GM23338 (cell line): ENCODE measurements around the gene GLYATL1B. TPM values are rescaled to one million over a fixed set of nuclear protein-coding genes. Genes with fewer than 3 reads are reported as not detected.

Experiments used
- ATAC-seq: fragments of 200-7000 bp; cut with Tn5 transposase; 3 replicates; pipeline ENCODE4 v1.9.1; 2020
- DNase-seq: peaks from one replicate; pipeline ENCODE4 v3.0.0-alpha.2; 2015; ENCODE audit warnings: low spot score
- H2AFZ ChIP-seq: fragments of 200-600 bp; sonication (generic); 2 replicates; pipeline ENCODE4 v1.8.0; 2016; ENCODE audit warnings: antibody characterized with exemption, mild to moderate bottlenecking, moderate library complexity
- H3F3A ChIP-seq: fragments of 200-600 bp; sonication (generic); replicated peaks from 2 replicates; pipeline ENCODE4 v1.8.0; 2017; ENCODE audit warnings: antibody characterized with exemption, mixed run types, low read depth
- H3K27ac ChIP-seq: fragments of 200-600 bp; sonication (generic); 2 replicates; pipeline ENCODE4 v1.6.1; 2016; ENCODE audit warnings: low read depth
- H3K27me3 ChIP-seq: fragments of 200-600 bp; sonication (generic); 2 replicates; pipeline ENCODE4 v1.8.0; 2016; ENCODE audit warnings: mild to moderate bottlenecking, mixed run types, moderate library complexity; ENCODE audit not compliant: insufficient read depth
- H3K36me3 ChIP-seq: fragments of 200-600 bp; sonication (generic); 2 replicates; pipeline ENCODE4 v1.8.0; 2016; ENCODE audit warnings: mild to moderate bottlenecking; ENCODE audit not compliant: insufficient read depth
- H3K4me1 ChIP-seq: fragments of 200-600 bp; sonication (generic); 2 replicates; pipeline ENCODE4 v1.8.0; 2016; ENCODE audit warnings: mild to moderate bottlenecking, moderate library complexity; ENCODE audit not compliant: insufficient read depth
- H3K4me2 ChIP-seq: fragments of 200-600 bp; sonication (generic); 2 replicates; pipeline ENCODE4 v1.7.1; 2017; ENCODE audit warnings: mixed run types
- H3K4me3 ChIP-seq: fragments of 200-600 bp; sonication (generic); 2 replicates; pipeline ENCODE4 v1.6.1; 2016; ENCODE audit warnings: mixed run types
- H3K79me2 ChIP-seq: fragments of 200-600 bp; sonication (generic); replicated peaks from 2 replicates; pipeline ENCODE4 v1.8.0; 2017; ENCODE audit warnings: mild to moderate bottlenecking; ENCODE audit not compliant: insufficient read depth
- H3K9me2 ChIP-seq: fragments of 200-600 bp; sonication (generic); 2 replicates; pipeline ENCODE4 v1.8.0; 2017; ENCODE audit not compliant: insufficient read depth
- H4K20me1 ChIP-seq: fragments of 200-600 bp; sonication (generic); replicated peaks from 2 replicates; pipeline ENCODE4 v1.8.0; 2017; ENCODE audit warnings: mild to moderate bottlenecking; ENCODE audit not compliant: insufficient read depth
- H3K27ac Mint-ChIP-seq: 2 replicates; pipeline ENCODE4 v1.8.0; 2020; ENCODE audit warnings: inconsistent platforms, mild to moderate bottlenecking, moderate library complexity, mixed read lengths
- H3K27me3 Mint-ChIP-seq: 3 replicates; pipeline ENCODE4 v1.8.0; 2022; ENCODE audit warnings: low read depth, mild to moderate bottlenecking, moderate library complexity, mixed read lengths, inconsistent platforms; ENCODE audit not compliant: insufficient read depth, poor library complexity
- H3K36me3 Mint-ChIP-seq: 3 replicates; pipeline ENCODE4 v1.8.0; 2021; ENCODE audit warnings: low read depth, mild to moderate bottlenecking, inconsistent platforms, moderate library complexity, mixed read lengths
- H3K4me1 Mint-ChIP-seq: 3 replicates; pipeline ENCODE4 v1.8.0; 2020; ENCODE audit warnings: mild to moderate bottlenecking, inconsistent platforms, mixed read lengths
- H3K4me3 Mint-ChIP-seq: 3 replicates; pipeline ENCODE4 v1.8.0; 2021; ENCODE audit warnings: moderate library complexity, mild to moderate bottlenecking, inconsistent platforms, mixed read lengths
- H3K9me3 Mint-ChIP-seq: 3 replicates; pipeline ENCODE4 v1.8.0; 2020; ENCODE audit warnings: moderate library complexity, mild to moderate bottlenecking, inconsistent platforms, mixed read lengths
- CREB1 ChIP-seq: fragments of 250-450 bp; sonication (Bioruptor Pico); IDR thresholded peaks from 2 replicates; pipeline ENCODE4 v1.5.0; 2020; ENCODE audit warnings: low read depth, mild to moderate bottlenecking, moderate library complexity
- CTCF ChIP-seq, 2 experiments: fragments of 200-600 bp in 1 of 2; sonication (generic) in 1 of 2; conservative IDR thresholded peaks; 2 replicates each; pipeline versions ENCODE4 v1.5.1 to v1.6.1; 2016 to 2017; ENCODE audit warnings: antibody characterized with exemption in 2 of 2, low read depth in 2 of 2, mild to moderate bottlenecking in 2 of 2, moderate library complexity in 1 of 2
- ETS1 ChIP-seq: IDR thresholded peaks from 2 replicates; pipeline ENCODE4 v1.6.1; 2016; ENCODE audit warnings: antibody characterized with exemption
- EZH2 ChIP-seq: fragments of 200-600 bp; sonication (generic); IDR thresholded peaks from one replicate; pipeline ENCODE4 v1.8.0; 2017; ENCODE audit warnings: antibody characterized with exemption, mild to moderate bottlenecking, low read depth; ENCODE audit not compliant: unreplicated experiment
- NANOG ChIP-seq: IDR thresholded peaks from 2 replicates; pipeline ENCODE4 v1.6.1; 2016; ENCODE audit warnings: antibody characterized with exemption, borderline replicate concordance
- POLR2AphosphoS5 ChIP-seq: IDR thresholded peaks from 2 replicates; pipeline ENCODE4 v1.6.1; 2016; ENCODE audit warnings: antibody characterized with exemption, low read depth
- REST ChIP-seq: IDR thresholded peaks from one replicate; pipeline ENCODE4 v1.6.1; 2018; ENCODE audit warnings: antibody characterized with exemption; ENCODE audit not compliant: unreplicated experiment
- STAT1 ChIP-seq: IDR thresholded peaks from one replicate; pipeline ENCODE4 v1.6.1; 2016; ENCODE audit warnings: antibody characterized with exemption; ENCODE audit not compliant: unreplicated experiment
- ZNF114 ChIP-seq: fragments of 250-450 bp; sonication (Bioruptor Pico); IDR thresholded peaks from 2 replicates; pipeline ENCODE4 v1.5.0; 2020; ENCODE audit warnings: mild to moderate bottlenecking, moderate library complexity
- ZNF331 ChIP-seq: fragments of 250-450 bp; sonication (Bioruptor Pico); IDR thresholded peaks from 2 replicates; pipeline ENCODE4 v1.5.0; 2020; ENCODE audit warnings: low read depth, mild to moderate bottlenecking, moderate library complexity
- polyA plus RNA-seq: library from polyadenylated mRNA; unstranded; fragments of >200 nt; fragmentation: Nextera tagmentation; extraction: Ambion mirVana; gene quantifications from 2 replicates; pipeline ENCODE4 v1.2.1, GENCODE V29; 2016
- total RNA-seq: library from RNA; depleted of rRNA; stranded (reverse); fragments of >200 nt; shearing (Covaris generic); gene quantifications from 2 replicates; pipeline ENCODE4 v1.2.3, GENCODE V29; 2014

The GLYATL1B gene
- total and polyA plus RNA-seq, 2 experiments from 2014 or later = 0.27 to 0.90 TPM

- Mint-ChIP-seq H3K4me3 (no peak overlapping the region), H3K36me3 (peaks cover 86% of the 10 kb centered on the region)
These were observed 28.2 kb downstream of the GLYATL1B start for GRCh38 chr11:59114344-59114743.

GRCh38 chr11:59115553-59115952 is 29.4 kb downstream of the GLYATL1B start:
- Histone ChIP-seq H3K4me2 (no peak overlapping the region), H4K20me1 (no peaks in the 10 kb centered on the region), H3K9me2 (peaks cover 7% of the 10 kb centered on the region; the same call in 1 of the 2 replicates), H3K36me3 (peaks cover 15% of the 10 kb centered on the region), H2AFZ (no peak overlapping the region), H3K4me1 (no peaks in the 10 kb centered on the region), H3K27me3 (no peaks in the 10 kb centered on the region), H3K4me3 (no peak overlapping the region), H3K27ac (no peak overlapping the region), H3F3A (no peaks in the 10 kb centered on the region), H3K79me2 (no peaks in the 10 kb centered on the region)
- Mint-ChIP-seq H3K4me1 (no peaks in the 10 kb centered on the region), H3K9me3 (peaks cover 33% of the 10 kb centered on the region), H3K36me3 (peaks cover 82% of the 10 kb centered on the region), H3K27ac (no peak overlapping the region), H3K27me3 (no peaks in the 10 kb centered on the region), H3K4me3 (no peak overlapping the region)
- DNase-seq (no peak), ATAC-seq (no peak)
- no peak for TF ChIP-seq ZNF114 (CRISPR knock-in tag)
- TF ChIP-seq EZH2 = no peak
- TF ChIP-seq REST = no peak
- TF ChIP-seq ETS1 = no peak
- no peak for TF ChIP-seq CTCF (conservative IDR thresholded peaks at IDR 0.05; ENCODE audit: low read depth in 2 of 2)
- no peak for TF ChIP-seq CREB1 (CRISPR knock-in tag)
- TF ChIP-seq POLR2AphosphoS5 = no peak
- no peak for TF ChIP-seq NANOG
- TF ChIP-seq ZNF331 = no peak
- no peak for TF ChIP-seq STAT1

More at GRCh38 chr11:59114344-59114743, 28.2 kb downstream of the GLYATL1B start:
- DNase-seq (no peak), ATAC-seq (no peak)
- H3K4me1 Mint-ChIP-seq = no peaks in the 10 kb centered on the region
- no peaks in the 10 kb centered on the region for H3K27me3 ChIP-seq
- no peak overlapping the region for H2AFZ ChIP-seq
- H4K20me1 ChIP-seq = no peaks in the 10 kb centered on the region; the same call in 1 of the 2 replicates
- H3K36me3 ChIP-seq = peaks cover 21% of the 10 kb centered on the region
- TF ChIP-seq REST (no peak), ZNF331 (no peak), NANOG (no peak), STAT1 (no peak)
- H3K27me3 Mint-ChIP-seq = no peaks in the 10 kb centered on the region
- no peak overlapping the region for H3K27ac ChIP-seq
- H3K79me2 ChIP-seq = no peaks in the 10 kb centered on the region
- no peaks in the 10 kb centered on the region for H3F3A ChIP-seq
- no peak overlapping the region for H3K27ac Mint-ChIP-seq
- H3K4me1 ChIP-seq = no peaks in the 10 kb centered on the region
- H3K9me2 ChIP-seq = peaks cover 6% of the 10 kb centered on the region; the same call in 1 of the 2 replicates
- H3K4me2 ChIP-seq = no peak overlapping the region
- peaks cover 30% of the 10 kb centered on the region for H3K9me3 Mint-ChIP-seq
- H3K4me3 ChIP-seq = no peak overlapping the region
